GM18858 (cell line): Measurements from ENCODE around the gene RHOXF2B.
"Not testable (repeated sequence)": the region's sequence is repeated elsewhere in the genome, so short reads cannot be mapped to it uniquely, and the experiment has no call there.

Source experiments
- ATAC-seq: cut with Tn5 transposase; IDR thresholded peaks from one replicate; pipeline ENCODE4 v1.9.1; 2021; ENCODE audit not compliant: unreplicated experiment

RHOXF2B gene

DNA sequence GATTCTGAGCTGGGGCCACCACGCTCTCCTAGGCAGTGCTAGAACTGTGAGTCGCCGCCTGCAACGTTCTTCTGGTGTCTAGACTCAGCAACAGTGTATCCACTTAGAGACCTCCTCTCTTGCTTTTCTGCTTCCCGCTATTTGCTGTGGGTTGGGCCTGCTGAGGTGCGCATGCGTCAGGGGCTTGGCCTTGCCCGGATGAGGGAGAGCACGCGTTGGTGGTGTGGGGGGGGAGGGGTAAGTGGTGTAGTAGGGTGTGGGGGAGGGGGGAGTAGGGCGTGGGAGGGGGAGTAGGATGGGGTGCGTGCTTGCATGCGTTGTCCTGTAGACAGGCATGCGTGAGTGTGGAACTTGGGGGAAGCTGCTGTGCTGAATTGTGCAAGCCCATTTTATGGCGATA is at the start of gene RHOXF2B:
RHOXF2B (minus strand) TSS at position 101 of the 400 bp plus-strand sequence. CDS start 138 bp downstream, outside the sequence.
- not testable (repeated sequence) for ATAC-seq

DNA sequence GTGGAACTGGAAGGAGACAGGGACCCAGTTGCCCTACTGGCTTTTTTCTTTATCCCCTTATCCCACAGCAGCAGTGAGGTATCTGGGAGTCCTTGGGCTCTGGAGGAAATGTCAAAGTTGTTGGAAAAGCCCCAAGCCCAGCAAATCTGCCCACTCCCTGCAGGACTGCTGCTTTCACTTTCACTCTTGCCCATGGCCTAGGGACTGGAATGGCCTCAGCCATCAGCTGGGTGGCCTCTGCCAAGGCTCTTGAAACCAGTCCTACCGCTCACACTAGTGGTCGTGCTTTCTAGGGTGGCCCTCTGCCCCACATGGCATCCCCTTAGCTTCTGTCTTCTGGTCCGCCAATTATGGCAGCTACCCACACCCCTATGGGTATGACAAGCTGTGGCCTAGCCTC is 48.0 kb upstream of the RHOXF2B start:
- ATAC-seq: no peak

GRCh38 chrX:120120223-120120622 is 42.7 kb upstream of the RHOXF2B start:
- no peak for ATAC-seq

- ATAC-seq: no peak
These were observed 38.0 kb upstream of the RHOXF2B start, which contains the start of gene RHOXF1 for GRCh38 chrX:120115438-120115963. Gene RHOXF1, minus strand, starts transcription at chrX:120115913. Its CDS starts 51 bp downstream, at chrX:120115862.

- no peak for ATAC-seq
These were observed 34.1 kb upstream of the RHOXF2B start for GRCh38 chrX:120111611-120112010.

GRCh38 chrX:120109378-120109777 is 31.9 kb upstream of the RHOXF2B start:
- no peak for ATAC-seq

GRCh38 chrX:120104707-120105106 is 27.2 kb upstream of the RHOXF2B start:
- not testable (repeated sequence) for ATAC-seq

- not testable (repeated sequence) for ATAC-seq
These were observed 23.6 kb upstream of the RHOXF2B start for GRCh38 chrX:120101057-120101456.

- no peak for ATAC-seq
These were observed 12.7 kb upstream of the RHOXF2B start for GRCh38 chrX:120090208-120090607.

DNA sequence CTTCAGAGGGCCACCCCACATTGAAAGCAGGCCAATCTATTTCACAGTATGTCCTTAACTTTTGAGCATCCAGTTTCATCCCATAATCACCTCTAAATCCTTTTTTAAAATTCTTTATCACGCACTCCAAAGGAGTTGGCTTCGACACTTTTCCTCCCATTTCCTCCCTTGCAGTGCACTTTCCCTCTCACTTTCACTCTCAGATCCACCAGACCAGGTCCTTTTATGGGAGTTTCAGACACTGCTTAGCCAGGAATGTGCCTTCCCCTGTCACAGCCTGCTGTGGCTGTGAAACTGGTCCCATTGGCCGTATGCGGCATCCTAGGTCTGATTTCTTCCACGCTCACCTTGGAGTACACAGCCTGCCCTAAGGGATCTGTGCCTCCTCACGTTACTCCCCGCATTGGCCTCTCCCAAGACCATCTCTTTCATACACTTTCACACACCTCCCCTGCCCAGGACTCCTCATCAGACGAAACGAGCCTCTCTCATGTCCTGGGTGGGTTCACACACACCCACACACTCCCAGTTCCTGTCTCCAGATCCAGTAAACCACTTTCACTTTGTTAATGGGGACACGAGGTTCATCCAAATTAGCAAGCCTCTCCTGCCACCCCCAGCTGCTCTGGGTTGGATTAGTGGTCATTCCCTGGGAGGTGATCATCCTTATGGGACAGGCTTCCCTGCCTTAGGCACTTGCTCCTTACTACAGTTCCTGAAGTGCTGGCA is 10.0 kb upstream of the RHOXF2B start:
- ATAC-seq: no peak

GRCh38 chrX:120085553-120086185 is 8.2 kb upstream of the RHOXF2B start:
- ATAC-seq: not testable (repeated sequence)

DNA sequence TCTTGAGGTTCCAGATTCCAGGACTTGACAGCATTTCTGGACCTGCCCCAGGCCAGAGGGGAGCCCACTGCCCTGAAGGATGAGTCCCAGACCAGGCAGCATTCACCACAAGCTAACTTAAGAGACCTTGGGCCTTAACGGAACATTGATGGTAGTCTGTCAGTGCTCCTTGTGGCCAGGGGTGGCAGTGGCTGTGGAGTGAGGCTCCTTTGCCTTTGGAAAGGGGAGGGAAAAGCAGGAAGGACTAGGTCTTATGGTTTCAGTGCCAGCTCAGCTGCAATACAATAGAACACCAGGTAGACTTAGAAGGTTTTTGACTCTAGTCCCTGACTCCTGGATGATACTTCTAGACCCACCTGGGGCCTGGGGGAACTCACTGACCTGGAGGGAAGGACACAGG is 11.3 kb downstream of the RHOXF2B start:
- ATAC-seq: not testable (repeated sequence)

- not testable (repeated sequence) for ATAC-seq
These were observed 34.8 kb downstream of the RHOXF2B start for GRCh38 chrX:120042712-120043111.

GRCh38 chrX:120042247-120042646 is 35.2 kb downstream of the RHOXF2B start:
- peak; percentile 94 for ATAC-seq

- not testable (repeated sequence) for ATAC-seq
These were observed 37.3 kb downstream of the RHOXF2B start for GRCh38 chrX:120040176-120040575.

GRCh38 chrX:120039087-120039733 is 38.3 kb downstream of the RHOXF2B start:
- ATAC-seq: not testable (repeated sequence)

DNA sequence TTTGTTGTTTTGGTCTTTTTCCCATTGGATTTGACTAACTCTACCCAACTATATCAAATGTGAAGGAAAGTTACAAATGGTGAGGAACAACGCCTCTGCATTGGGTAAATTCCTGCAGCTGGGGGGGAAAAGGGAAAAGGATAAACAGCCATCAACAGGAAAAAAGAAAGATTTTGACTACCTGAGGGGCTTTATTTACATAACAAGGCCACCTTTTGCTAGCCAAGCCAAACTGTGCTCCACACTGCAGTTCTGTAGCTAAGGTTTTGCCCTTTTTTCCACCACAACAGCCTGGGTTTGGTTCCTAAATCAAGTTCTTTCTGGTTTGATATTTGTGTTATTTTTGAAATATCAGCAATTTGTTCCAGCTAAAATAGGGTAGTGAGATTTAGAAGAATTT is 40.8 kb downstream of the RHOXF2B start:
- no peak for ATAC-seq

GRCh38 chrX:120035522-120036309 is 41.8 kb downstream of the RHOXF2B start:
- peak; percentile 92 for ATAC-seq

GRCh38 chrX:120029354-120029753 is 48.1 kb downstream of the RHOXF2B start:
- ATAC-seq: no peak

GRCh38 chrX:120023259-120023658 is 54.2 kb downstream of the RHOXF2B start:
- ATAC-seq: no peak

GRCh38 chrX:120022763-120023162 is 54.7 kb downstream of the RHOXF2B start:
- no peak for ATAC-seq
